NCI-H128 (cell line): ENCODE results near the gene ZNF326.
"Not testable (repeated sequence)": the region's sequence is repeated elsewhere in the genome, so short reads cannot be mapped to it uniquely, and the experiment has no call there.

Experiments used
- DNase-seq: peaks from one replicate; lab custom pipeline; 2025; ENCODE audit not compliant: unreplicated experiment; lab: John Stamatoyannopoulos, UW

ZNF326 gene

GRCh38 chr1:89995598-89996449 lies 914 bp downstream of the ZNF326 start:
- DNase-seq: no peak

- no peak for DNase-seq
These were observed 1.7 kb downstream of the ZNF326 start for GRCh38 chr1:89996450-89997110.

- not testable (repeated sequence) for DNase-seq
These were observed 2.2 kb downstream of the ZNF326 start for GRCh38 chr1:89997152-89997551.

- no peak for DNase-seq
These were observed 3.4 kb downstream of the ZNF326 start for GRCh38 chr1:89998306-89998705.

GRCh38 chr1:89999208-89999607 lies 4.3 kb downstream of the ZNF326 start:
- DNase-seq: no peak

GRCh38 chr1:89999628-90000027 lies 4.7 kb downstream of the ZNF326 start:
- no peak for DNase-seq

- DNase-seq: no peak
These were observed 6.2 kb downstream of the ZNF326 start for GRCh38 chr1:90000934-90001676.

- DNase-seq: no peak
These were observed 13.1 kb downstream of the ZNF326 start for GRCh38 chr1:90007979-90008404.

GRCh38 chr1:90012300-90012699 lies 17.4 kb downstream of the ZNF326 start:
- DNase-seq: no peak

GRCh38 chr1:90023691-90024090 lies 28.8 kb downstream of the ZNF326 start:
- DNase-seq: no peak

GRCh38 chr1:90027281-90027680 lies 32.4 kb downstream of the ZNF326 start:
- no peak for DNase-seq

- DNase-seq: no peak
These were observed 44.7 kb downstream of the ZNF326 start for GRCh38 chr1:90039652-90040051.

GRCh38 chr1:90043586-90043985 lies 48.7 kb downstream of the ZNF326 start:
- DNase-seq: no peak

GRCh38 chr1:90044346-90044745 lies 49.4 kb downstream of the ZNF326 start:
- DNase-seq: no peak

- DNase-seq: no peak
These were observed 51.1 kb downstream of the ZNF326 start for GRCh38 chr1:90045853-90046563.

GRCh38 chr1:90046635-90047034 lies 51.7 kb downstream of the ZNF326 start:
- no peak for DNase-seq

GRCh38 chr1:90048043-90048442 lies 53.1 kb downstream of the ZNF326 start:
- DNase-seq: no peak

- not testable (repeated sequence) for DNase-seq
These were observed 68.1 kb downstream of the ZNF326 start for GRCh38 chr1:90062700-90063643.

GRCh38 chr1:90064109-90064508 lies 69.2 kb downstream of the ZNF326 start:
- not testable (repeated sequence) for DNase-seq
